OCI-LY3 (cell line): ENCODE results near the gene SGSM2.

Experiments used
- EZH2phosphoT487 ChIP-seq: fragments of 200-600 bp; shearing (Covaris generic); IDR thresholded peaks from 2 replicates; pipeline ENCODE4 v1.6.1; 2018; ENCODE audit warnings: antibody characterized with exemption, mixed run types, low read depth
- TF ChIP-seq, protein P1 (sequence below): fragments of 200-600, 300-600 bp; sonication (generic); IDR thresholded peaks from 2 replicates; pipeline ENCODE4 v1.5.1; 2014; ENCODE audit warnings: antibody characterized with exemption, low read length, low read depth

DNA sequence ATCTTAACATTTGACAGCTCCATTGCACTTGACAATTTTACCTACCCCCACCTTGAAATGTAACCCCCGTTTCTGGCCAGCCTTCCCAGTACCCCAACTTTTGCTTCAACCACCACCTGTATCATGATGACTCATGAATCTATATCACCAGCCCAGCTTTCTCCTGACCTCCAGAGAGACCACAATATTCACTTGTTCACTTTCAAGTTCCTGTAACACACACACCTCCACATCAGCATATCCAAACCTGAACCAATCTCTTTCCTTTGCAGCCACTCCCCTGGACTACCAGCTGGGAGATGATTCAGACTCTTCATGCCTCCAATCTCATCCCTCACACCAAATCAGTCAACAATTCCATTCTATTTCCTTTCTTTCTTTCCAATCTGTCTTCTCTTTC is 41.7 kb upstream of the SGSM2 start:
- TF ChIP-seq, protein P1, sequence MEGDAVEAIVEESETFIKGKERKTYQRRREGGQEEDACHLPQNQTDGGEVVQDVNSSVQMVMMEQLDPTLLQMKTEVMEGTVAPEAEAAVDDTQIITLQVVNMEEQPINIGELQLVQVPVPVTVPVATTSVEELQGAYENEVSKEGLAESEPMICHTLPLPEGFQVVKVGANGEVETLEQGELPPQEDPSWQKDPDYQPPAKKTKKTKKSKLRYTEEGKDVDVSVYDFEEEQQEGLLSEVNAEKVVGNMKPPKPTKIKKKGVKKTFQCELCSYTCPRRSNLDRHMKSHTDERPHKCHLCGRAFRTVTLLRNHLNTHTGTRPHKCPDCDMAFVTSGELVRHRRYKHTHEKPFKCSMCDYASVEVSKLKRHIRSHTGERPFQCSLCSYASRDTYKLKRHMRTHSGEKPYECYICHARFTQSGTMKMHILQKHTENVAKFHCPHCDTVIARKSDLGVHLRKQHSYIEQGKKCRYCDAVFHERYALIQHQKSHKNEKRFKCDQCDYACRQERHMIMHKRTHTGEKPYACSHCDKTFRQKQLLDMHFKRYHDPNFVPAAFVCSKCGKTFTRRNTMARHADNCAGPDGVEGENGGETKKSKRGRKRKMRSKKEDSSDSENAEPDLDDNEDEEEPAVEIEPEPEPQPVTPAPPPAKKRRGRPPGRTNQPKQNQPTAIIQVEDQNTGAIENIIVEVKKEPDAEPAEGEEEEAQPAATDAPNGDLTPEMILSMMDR = no peak
- TF ChIP-seq EZH2phosphoT487 = no peak
